Lower leg skin (tissue), 3 donors: ENCODE results near the gene SUFU.

Source experiments
- POLR2A ChIP-seq, 2 donors: fragments of 450-650 bp; IDR thresholded peaks; one replicate each; pipeline ENCODE4 v1.6.1; 2016 to 2017; ENCODE audit warnings: antibody characterized with exemption in 2 of 2, mild to moderate bottlenecking in 1 of 2, moderate library complexity in 1 of 2
- TF ChIP-seq, protein P1 (sequence below), 3 donors: fragments of 450-650 bp; IDR thresholded peaks; one replicate each; pipeline ENCODE4 v1.5.1; 2016; ENCODE audit warnings: antibody characterized with exemption in 3 of 3, mild to moderate bottlenecking in 3 of 3, moderate library complexity in 2 of 3

DNA sequence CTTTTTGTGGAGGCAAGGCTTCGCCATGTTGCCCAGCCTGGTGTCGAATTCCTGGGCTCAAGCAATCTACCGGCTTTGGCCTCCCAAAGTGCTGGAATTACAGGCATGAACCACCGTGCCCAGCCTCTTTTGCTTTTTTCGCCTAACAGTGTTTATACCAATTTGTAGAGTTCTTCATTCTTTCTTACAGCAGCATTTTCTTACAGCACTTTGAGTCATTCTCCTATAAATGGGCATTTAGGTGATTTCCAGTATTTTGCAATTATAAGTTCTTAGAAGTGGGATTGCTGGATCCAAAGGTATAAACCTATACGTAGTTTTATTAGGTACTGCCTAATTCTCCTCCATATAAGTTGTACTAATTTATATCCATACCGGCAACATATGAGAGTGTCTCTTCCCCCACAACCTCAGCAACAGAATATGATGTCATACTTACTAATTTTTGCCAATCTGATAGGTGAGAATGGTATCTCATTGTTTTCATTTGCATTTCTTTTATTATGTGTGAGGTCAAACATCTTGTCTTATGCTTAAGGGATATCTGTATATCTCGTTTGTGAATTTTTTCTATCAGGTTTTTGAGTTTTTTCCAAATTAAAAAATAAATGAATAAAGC lies 39.1 kb downstream of the SUFU start:
- TF ChIP-seq, protein P1, sequence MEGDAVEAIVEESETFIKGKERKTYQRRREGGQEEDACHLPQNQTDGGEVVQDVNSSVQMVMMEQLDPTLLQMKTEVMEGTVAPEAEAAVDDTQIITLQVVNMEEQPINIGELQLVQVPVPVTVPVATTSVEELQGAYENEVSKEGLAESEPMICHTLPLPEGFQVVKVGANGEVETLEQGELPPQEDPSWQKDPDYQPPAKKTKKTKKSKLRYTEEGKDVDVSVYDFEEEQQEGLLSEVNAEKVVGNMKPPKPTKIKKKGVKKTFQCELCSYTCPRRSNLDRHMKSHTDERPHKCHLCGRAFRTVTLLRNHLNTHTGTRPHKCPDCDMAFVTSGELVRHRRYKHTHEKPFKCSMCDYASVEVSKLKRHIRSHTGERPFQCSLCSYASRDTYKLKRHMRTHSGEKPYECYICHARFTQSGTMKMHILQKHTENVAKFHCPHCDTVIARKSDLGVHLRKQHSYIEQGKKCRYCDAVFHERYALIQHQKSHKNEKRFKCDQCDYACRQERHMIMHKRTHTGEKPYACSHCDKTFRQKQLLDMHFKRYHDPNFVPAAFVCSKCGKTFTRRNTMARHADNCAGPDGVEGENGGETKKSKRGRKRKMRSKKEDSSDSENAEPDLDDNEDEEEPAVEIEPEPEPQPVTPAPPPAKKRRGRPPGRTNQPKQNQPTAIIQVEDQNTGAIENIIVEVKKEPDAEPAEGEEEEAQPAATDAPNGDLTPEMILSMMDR (IDR thresholded peaks at IDR 0.05), result no peak
- TF ChIP-seq POLR2A (IDR thresholded peaks at IDR 0.05), result no peak
